ENCODE data around the gene HCAR3.

GRCh38 chr12:122754790-122755189, 38.2 kb upstream of the HCAR3 start:
- TF ChIP-seq NFIC (IDR thresholded peaks at IDR 0.05; ENCODE audit: low read length) (no peak), TEAD2 (CRISPR knock-in tag; IDR thresholded peaks at IDR 0.05) (no peak), ZNF430 (CRISPR knock-in tag; IDR thresholded peaks at IDR 0.05) (no peak), CTCF (CRISPR knock-in tag; IDR thresholded peaks at IDR 0.05) (no peak), ZNF747 (CRISPR knock-in tag; IDR thresholded peaks at IDR 0.05; ENCODE audit: borderline replicate concordance) (no peak), CBX5 (CRISPR knock-in tag; IDR thresholded peaks at IDR 0.05; ENCODE audit: borderline replicate concordance) (no peak), EZH2 (conservative IDR thresholded peaks at IDR 0.05; ENCODE audit: low read depth, low read length) (no peak), NFAT5 (CRISPR knock-in tag; IDR thresholded peaks at IDR 0.05) (no peak), ATF7 (IDR thresholded peaks at IDR 0.05) (no peak), ATF7 (CRISPR knock-in tag; IDR thresholded peaks at IDR 0.05) (no peak), SRY (CRISPR knock-in tag; IDR thresholded peaks at IDR 0.05) (no peak), GATAD1 (CRISPR knock-in tag; IDR thresholded peaks at IDR 0.05) (no peak)
